HG03575 (cell line): ENCODE data around the gene NRDC.

ENCODE experiments used
- ATAC-seq: cut with Tn5 transposase; IDR thresholded peaks from one replicate; pipeline ENCODE4 v1.9.1; 2021; ENCODE audit not compliant: unreplicated experiment, insufficient number of reproducible peaks, low FRiP score; ENCODE audit errors: extremely low read depth

Gene NRDC

GRCh38 chr1:51789342-51789741 lies 89.2 kb downstream of the NRDC start:
- no peak for ATAC-seq

- ATAC-seq: no peak
These were observed 89.6 kb downstream of the NRDC start for GRCh38 chr1:51788938-51789337.

- no peak for ATAC-seq
These were observed 93.5 kb downstream of the NRDC start for GRCh38 chr1:51784997-51785421.

GRCh38 chr1:51780927-51781326 lies 97.6 kb downstream of the NRDC start:
- no peak for ATAC-seq

- no peak for ATAC-seq
These were observed 102.1 kb downstream of the NRDC start for GRCh38 chr1:51776408-51776807.

- no peak for ATAC-seq
These were observed 109.4 kb downstream of the NRDC start for GRCh38 chr1:51768971-51769588.

GRCh38 chr1:51761351-51761750 lies 117.2 kb downstream of the NRDC start:
- no peak for ATAC-seq

GRCh38 chr1:51760872-51761271 lies 117.7 kb downstream of the NRDC start:
- no peak for ATAC-seq

- no peak for ATAC-seq
These were observed 120.2 kb downstream of the NRDC start for GRCh38 chr1:51758310-51758709.

- ATAC-seq: no peak
These were observed 122.2 kb downstream of the NRDC start for GRCh38 chr1:51756290-51756689.

- no peak for ATAC-seq
These were observed 123.1 kb downstream of the NRDC start for GRCh38 chr1:51755437-51755836.

GRCh38 chr1:51754666-51755065 lies 123.9 kb downstream of the NRDC start:
- ATAC-seq: no peak

GRCh38 chr1:51753969-51754368 lies 124.6 kb downstream of the NRDC start:
- no peak for ATAC-seq

- no peak for ATAC-seq
These were observed 126.2 kb downstream of the NRDC start for GRCh38 chr1:51752073-51752948.

- ATAC-seq: no peak
These were observed 127.8 kb downstream of the NRDC start for GRCh38 chr1:51750729-51751128.

- no peak for ATAC-seq
These were observed 128.3 kb downstream of the NRDC start for GRCh38 chr1:51750218-51750617.

GRCh38 chr1:51749151-51749550 lies 129.4 kb downstream of the NRDC start:
- ATAC-seq: no peak

GRCh38 chr1:51745304-51745570 lies 133.3 kb downstream of the NRDC start:
- ATAC-seq: no peak

- ATAC-seq: no peak
These were observed 133.8 kb downstream of the NRDC start for GRCh38 chr1:51744506-51745303.

GRCh38 chr1:51741121-51741681 lies 137.3 kb downstream of the NRDC start:
- ATAC-seq: no peak
